GM18867 (cell line): Measurements from ENCODE around the gene ERC2.

Experiments
- ATAC-seq: cut with Tn5 transposase; IDR thresholded peaks from one replicate; pipeline ENCODE4 v1.9.1; 2021; ENCODE audit warnings: mild to moderate bottlenecking, moderate library complexity; ENCODE audit not compliant: unreplicated experiment

The ERC2 gene

DNA sequence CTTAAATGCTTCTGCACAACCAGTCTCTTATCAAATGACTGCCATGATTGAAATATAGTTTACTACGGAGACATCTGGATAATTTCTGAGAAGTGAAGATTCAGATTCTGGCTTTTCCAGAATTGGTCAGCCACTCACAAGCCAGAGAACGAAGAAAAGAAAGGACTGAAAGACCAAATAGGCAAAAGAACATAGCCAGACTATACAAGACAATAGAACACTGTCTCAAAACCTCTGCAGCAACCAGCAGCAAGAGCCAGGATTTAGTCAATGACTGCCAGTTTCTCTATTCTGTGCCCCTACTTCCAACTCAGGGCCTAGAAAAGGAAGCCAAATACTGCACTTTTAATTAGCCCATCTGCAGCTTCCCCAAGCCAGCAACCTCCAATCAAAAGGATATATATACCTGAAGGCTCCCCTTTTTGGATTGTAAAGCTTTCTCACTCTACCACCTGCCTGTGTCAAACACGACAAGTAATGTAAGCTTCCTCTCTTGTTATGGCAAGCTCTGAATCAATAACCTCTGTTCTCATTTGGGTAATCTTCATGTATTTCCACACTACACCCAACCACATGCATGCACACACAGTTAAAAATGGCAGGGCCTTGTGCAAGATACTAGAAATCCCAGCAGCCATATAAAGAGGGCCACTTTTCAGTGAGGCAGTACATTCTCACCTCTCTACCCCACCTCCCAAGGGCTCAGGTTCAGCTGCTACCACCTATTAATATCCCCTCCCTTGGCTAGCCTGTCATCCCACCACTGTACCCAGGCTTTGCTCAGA is 97.1 kb downstream of the ERC2 start:
- no peak for ATAC-seq

DNA sequence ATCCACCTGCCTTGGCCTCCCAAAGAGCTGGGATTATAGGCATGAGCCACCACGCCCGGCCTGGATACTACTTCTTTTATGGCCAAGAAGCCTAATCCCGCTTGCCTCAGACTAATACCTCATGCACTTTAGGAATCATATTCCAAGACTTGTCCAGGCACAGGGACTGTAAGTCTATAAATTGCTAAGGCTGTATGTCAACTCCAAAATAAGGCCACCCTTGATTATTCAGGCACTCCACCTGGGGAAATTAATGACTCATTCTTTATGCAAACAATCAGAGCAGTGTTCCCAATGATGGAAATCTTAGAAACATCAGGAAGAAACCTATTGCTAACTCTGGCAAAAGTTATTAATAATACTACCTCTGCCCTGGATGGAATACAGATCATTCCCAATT is 98.4 kb downstream of the ERC2 start:
- ATAC-seq = no peak

DNA sequence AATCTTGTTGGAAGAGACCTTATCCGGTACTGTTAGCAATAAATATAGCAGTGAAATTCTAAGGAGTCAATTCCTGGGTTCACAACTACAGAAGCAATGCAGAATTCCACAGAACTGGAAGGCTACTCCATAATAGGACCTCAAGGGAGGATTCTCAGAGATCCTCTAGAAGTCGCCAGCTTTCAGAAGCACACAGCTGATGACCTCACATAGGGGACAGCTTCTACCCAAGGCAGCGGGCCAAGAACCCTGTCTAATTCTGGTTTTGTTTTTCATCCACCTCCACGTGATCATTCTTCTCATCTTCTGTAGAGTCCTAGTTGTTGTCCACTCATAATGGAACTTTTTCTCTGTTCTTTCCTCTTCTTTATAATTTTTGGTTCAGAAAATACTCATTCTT is 99.4 kb downstream of the ERC2 start:
- no peak for ATAC-seq

DNA sequence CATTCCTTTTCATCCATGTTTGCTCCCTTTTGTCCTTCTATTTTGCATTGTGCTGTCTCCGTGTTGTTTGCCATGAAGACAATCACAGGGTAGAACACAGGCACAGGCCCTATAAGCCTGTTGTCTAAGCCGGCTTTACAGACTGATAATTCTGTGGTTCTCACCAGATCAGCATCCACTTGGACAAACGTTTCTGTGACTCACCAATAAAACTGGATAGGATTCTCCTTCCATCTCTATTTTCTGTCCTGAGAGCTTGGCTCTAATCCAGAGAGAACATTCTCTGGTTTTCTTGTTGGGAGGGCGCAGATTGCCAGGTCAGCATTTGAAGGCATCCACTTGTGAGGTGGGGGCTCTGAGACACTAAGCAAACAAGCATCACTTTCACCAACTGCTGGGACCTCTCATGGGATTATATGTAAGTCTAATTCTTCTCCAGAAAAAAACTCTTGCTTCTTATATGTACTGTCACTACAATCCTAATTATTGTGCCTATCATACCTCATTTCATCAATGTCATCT is 101.6 kb downstream of the ERC2 start:
- ATAC-seq = no peak

DNA sequence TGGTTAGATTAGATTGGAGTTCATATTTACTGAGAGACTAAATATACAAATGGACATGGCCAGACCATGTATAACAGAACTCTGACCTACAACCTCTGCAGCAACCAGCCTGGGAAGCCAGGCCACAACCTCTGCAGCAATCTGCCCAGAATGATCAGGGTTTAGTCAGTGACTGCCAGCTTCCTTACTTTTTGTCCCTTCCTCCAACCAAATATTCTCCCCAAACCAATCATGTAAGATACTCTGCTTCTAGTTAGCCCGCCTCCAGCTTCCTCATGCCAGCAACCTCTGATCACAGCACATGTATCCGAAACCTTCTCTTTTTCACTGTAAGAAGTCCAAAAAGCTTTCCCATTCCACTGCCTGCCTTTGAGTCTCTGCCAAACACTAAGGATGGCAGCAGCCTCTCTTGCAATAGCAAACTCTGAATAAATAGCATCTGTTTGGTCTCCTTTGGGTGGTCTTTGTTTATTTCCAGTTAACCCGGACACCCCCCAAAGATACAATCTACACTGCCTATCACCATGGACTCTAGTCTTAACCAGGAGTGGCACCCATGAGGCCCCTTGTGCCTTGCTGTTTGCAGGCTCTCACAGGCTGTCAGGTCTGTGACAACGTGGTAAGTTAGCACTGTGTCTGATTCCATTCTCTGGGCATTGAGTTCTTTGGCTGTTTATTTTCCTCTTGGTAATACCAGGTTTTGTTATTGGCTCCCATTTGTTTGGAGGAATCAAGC is 102.2 kb downstream of the ERC2 start:
- ATAC-seq = no peak

DNA sequence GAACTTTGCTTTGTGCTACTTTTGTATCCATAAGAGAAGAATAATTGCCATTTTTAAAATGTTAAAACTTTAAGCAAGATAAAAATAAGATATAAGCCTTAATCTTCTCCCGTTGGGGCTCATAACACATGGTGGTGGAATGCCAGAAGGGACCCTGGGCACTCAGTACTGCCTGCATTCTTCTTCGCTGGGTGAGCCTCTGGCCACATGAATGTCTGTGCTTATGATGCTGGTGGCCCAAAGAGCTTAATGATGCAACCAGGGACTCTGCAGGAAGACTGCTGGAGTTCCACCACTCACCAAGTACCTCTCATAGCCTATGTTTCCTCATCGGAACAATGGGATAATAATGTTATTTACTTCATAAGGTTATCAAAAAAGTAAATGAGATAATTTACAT is 103.6 kb downstream of the ERC2 start:
- no peak for ATAC-seq

DNA sequence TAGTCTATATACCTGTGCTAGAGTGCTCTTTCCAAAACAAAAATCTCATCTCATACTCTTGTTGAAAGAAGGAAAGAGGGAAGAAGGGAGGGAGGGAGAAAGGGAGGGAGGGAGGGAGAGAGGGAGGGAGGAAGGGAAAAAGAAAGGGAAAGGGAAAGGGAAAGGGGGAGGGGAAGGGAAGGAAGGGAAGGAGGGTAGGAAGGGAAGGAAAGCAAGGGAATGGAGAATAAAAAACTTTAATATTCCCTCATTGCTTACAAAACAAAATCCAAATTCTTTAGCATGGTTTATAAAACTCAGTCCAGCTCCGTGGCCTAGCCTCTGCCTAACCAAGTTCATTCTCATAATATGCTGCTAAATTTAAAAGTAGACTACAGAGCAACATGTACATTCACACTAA is 104.5 kb downstream of the ERC2 start:
- no peak for ATAC-seq

DNA sequence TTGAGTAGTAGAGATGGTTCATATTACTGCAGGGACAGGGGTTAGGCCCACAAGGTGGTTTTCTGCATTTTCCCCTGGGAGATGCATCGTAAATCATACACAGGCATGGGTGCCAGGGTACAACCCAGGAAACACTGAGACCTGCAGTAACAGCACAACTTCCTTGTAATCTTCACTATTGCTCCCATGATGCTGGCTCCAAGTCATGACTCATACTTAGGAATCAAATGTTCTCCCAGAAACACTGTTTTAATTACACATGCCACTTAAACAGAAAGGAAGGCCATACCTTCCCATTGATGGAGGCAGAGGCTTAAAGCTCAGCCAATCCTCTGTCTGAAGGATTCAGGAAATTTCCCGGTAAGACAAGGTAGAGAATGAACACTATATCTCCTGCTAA is 106.5 kb downstream of the ERC2 start:
- no peak for ATAC-seq

DNA sequence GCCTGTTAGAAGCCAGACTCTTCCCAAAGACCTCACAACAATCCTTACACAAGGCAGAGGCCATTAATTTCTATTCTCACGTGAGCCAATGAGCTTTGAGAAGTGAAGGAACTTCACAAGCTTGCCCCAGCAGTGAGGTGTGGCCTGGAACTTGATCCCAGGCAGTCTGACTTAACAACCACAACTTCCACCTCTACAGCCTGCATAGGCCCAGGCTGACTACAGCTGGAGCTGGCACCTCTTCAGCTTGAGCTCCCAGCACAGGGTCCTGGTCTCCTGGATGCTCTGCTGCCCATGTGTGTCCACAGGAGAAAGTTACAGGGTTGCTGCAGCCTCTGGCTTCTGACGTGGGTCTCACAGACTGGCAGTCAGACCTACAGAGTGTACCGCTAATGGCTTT is 111.0 kb downstream of the ERC2 start:
- ATAC-seq = no peak

DNA sequence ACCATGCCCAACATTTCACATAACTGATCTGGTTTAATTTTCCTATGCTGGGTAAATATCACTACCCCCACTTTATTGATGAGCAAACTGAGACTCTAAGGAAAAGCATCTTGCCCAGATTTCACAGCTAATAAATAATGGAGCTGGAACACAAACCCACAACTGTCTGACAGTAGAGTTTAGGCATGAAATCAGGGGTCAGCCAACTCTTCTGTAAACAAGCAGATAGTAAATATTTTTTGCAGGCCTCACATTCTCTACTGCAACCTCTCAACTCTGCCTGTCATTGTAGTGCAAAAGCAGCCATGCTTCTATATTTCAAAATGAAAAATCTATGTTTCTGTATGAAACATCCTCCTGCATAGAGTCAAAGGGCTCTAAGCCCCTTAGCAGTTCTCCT is 111.5 kb downstream of the ERC2 start:
- no peak for ATAC-seq

DNA sequence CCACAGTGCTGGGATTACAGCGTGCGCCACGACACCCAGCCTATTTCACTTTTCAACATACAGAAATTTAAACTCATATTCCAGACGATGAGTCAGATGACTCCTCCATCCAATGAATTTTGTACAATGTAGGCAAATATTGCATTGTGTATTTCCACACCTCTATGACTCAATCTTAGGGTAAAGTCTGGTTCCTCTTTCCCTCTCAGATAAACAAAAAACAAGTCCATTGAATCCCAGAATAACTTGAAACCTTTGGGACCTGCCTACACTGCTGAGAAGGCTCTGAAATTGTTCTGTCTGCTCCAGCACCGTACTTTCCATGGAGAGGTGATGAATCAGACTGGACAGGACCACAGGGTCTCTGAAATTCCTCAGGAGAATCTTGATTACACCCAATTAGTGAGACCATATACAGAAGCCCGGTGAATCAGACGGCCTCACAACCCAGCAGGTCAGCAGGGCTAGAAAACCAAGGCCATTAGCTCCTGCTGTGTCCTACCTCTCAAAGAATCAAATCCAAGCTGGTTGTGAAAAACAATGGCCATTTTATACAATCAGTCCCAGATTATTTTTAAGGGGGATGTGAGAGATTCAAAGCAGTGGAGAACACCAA is 112.6 kb downstream of the ERC2 start:
- ATAC-seq = no peak

DNA sequence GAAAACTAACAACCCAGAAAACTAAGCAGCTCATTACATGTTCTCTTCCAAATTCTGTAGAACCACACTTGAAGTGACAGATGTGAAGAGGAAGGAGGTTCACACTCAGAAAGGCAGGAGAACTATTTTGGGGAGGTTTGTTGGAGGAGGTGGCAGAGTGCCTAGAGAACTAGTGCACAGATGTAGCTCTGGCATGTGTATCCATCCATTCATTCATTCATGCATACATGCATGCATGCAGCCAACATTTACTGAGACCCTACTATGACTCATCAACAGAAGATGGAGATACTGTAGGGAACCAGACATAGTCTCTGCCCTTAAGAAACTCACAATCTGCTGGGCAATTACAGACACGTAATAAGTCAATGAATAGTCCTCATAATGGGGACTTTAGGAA is 116.7 kb downstream of the ERC2 start:
- no peak for ATAC-seq

DNA sequence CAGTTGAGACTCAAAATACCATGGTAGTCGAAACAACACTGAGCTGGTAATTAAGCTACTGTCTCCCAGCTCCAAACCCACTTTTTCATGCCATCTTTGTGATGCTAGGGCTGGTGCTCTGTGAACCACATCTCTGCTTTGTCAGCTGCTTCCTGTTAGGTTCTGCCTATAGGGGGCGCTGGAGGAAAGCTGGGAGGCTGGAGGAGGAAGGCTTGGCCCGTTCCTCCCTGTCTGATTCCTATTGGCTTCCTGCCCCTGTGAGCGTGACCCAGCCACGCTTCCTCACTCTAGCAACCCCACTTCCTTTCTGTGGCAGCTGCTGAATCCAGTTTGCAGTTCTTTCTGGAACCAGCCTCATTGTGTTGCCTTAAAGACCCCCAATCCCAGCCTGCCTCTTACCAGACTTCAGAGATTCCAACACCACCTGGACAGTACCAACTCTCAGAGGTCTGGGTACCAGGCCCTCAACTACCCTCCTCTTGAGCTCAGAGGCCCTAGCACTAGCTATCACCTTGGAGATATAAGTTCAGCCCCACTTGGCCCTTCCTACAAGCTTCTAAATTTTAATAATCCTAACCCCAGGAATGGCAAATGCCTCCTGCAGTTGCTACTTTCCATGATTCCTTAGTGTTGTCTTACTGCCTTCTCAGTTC is 120.9 kb downstream of the ERC2 start:
- no peak for ATAC-seq

DNA sequence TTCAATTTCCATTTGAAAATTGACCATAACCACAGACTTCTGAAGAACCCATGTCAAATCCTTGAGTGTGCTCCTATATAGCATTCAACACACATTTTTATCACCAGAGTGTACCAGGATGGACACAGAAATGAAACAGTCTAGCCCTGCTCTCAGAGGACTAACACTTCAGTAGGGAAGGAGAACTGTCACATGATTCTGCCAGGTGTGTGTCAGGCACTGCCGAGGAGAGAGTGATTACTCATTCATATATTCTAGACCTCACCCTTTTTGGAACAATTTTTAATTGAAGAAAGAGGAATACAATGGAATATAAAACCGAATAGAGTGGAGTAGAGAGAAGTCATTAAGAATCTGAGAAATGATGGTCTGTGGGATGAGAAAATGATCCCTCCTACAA is 125.8 kb downstream of the ERC2 start:
- no peak for ATAC-seq

DNA sequence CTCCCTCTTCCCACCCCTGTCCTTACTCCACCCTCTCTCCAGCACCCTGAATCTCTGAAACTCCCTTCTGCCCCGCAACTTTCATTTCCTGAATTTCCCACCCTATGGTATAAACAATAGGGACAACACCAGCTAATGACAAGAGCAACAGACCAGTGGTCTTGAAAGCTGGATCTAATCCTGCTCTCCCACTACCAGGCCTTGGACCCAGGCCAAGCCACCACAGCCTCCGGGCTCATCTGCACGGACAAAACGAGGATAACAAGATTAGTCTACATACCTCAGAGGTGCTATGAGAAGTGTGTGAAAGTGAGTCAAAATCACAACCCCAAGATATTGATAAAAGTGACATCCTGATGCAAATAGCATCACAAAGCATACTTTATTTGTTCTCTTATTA is 128.6 kb downstream of the ERC2 start:
- no peak for ATAC-seq

DNA sequence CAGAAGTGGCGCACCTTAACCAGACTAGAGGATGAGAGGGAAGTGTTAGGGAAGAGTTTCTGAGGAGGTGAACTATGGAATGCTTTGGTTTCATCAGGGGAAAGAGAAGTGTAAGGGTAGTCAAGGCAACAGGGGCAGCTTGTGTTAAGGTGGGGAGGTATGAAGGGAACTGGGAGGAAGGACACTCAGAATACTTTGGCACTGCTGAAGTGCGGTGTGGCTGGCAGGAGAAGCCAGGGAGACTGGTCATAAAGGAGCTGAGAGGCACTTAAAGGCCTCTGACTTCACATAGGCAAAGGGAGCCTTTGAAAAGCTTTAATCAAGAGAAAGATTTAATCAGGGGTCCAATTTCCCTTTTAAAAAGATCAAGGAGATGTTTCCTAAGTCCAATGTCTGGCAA is 129.0 kb downstream of the ERC2 start:
- ATAC-seq = no peak

DNA sequence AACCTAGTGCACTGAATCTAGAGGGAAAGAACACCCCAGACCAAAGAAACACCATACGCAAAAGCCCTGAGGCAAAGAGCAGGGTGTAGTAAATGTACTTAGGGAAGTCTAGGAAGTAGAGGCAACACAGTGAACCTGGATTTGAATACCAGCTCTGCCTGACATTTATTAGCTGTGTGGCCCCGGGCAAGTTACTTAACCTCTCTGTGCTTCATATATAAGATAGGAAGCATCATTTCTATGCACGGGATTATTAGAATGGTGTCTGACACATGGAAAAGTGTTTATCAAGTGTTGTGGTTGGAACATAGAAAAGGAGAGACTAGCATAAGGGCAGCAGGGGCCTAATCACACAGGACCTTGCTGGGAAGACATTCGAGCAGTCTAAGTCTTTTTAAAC is 132.2 kb downstream of the ERC2 start:
- ATAC-seq = no peak

DNA sequence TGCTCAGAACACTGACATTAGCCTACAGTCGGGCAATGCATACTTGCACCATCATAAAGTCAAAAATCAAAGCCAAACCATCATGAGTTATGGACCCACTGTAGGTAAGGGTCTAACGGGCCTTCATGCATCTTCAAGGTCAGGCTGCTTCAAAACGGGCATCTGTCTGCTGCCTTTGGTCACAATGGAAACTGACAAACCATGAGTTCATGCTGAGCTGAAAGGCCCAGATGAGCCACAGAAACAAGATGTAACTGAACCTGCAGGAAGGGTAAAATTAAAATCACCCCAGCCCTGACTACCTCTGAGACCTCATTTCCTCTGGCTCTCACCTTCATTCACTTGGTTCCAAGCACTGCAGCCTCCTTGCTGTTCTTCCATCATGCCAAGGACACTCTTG is 143.8 kb downstream of the ERC2 start:
- no peak for ATAC-seq

DNA sequence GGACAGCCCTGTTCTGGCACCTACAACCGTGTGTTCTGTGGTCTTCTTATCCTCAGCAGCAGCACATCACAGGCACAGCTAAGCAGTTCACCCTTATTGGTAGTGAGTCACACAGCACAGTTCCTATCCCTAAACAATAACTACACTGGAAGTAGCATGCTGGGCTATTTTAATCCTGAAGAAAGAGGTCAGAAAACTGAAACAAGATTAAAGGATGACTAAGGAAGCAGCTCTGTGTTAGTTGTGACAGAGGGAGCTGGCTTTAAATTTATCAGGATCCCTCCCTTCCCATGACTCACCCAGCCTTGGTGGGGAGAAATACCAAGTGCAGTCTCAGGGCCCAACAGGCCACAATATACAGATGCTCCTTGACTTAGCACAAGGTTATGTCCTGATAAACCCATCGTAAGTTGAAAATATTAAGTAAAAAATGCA is 144.3 kb downstream of the ERC2 start:
- ATAC-seq = no peak

DNA sequence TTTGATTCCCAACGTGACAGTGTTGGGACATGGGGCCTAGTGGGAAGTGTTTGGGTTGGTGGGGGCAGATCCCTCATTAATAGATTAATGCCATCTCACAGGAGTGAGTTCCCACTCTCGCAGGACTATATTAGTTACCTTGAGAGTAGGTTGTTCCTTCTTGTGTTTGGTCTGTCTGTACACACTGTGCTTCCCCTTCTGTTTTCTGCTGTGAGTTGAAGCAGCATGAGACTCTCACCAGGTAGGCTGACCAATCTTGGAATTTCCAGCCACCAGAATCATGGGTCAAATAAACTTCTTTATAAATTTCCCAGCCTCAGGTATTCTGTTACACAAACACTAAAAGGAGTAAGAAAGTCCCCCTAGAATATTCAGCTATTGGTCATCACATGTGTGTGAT is 145.4 kb downstream of the ERC2 start:
- ATAC-seq = no peak

DNA sequence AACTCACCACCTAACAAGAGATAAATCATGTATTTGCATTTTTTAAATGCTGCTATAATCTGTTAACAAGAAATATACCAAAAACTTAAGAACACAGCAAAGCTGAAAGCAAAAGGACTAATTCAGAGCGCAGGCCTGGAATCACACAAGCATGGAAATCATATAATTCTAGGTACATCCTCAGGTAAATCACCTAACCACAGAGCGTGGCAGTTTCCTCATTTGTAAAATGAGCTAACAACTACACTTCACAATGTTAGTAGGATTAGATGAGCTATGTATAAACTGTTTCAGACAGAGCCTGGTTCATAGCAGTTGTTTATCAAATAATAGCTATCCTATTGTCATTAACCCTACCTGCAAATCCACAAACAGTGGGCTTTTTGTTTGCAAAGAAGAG is 146.4 kb downstream of the ERC2 start:
- no peak for ATAC-seq
